KMS-11 (cell line): Measurements from ENCODE around the gene WNT5B.

Source experiments
- H2AFZ ChIP-seq: fragments of 200-600 bp; sonication (generic); 2 replicates; pipeline ENCODE4 v1.6.1; 2016; ENCODE audit warnings: antibody characterized with exemption, mixed run types, low read depth
- H3K27ac ChIP-seq: fragments of 200-600 bp; sonication (generic); 2 replicates; pipeline ENCODE4 v1.6.1; 2016; ENCODE audit warnings: mild to moderate bottlenecking, mixed run types
- H3K27me3 ChIP-seq: fragments of 200-600 bp; sonication (generic); 2 replicates; pipeline ENCODE4 v1.6.1; 2017; ENCODE audit warnings: mild to moderate bottlenecking, low read depth, mixed run types, moderate library complexity; ENCODE audit not compliant: insufficient read depth
- H3K36me3 ChIP-seq: fragments of 200-600 bp; sonication (generic); 2 replicates; pipeline ENCODE4 v1.6.1; 2017; ENCODE audit warnings: mild to moderate bottlenecking, mixed run types; ENCODE audit not compliant: insufficient read depth
- H3K4me1 ChIP-seq: fragments of 200-600 bp; sonication (generic); 2 replicates; pipeline ENCODE4 v1.6.1; 2016; ENCODE audit warnings: mild to moderate bottlenecking, low read depth, mixed run types; ENCODE audit not compliant: poor library complexity, severe bottlenecking
- H3K4me2 ChIP-seq: fragments of 200-600 bp; sonication (generic); 2 replicates; pipeline ENCODE4 v1.7.0; 2016; ENCODE audit warnings: mild to moderate bottlenecking, mixed run types
- H3K4me3 ChIP-seq: fragments of 200-600 bp; sonication (generic); IDR thresholded peaks from 2 replicates; pipeline ENCODE4 v1.6.1; 2017; ENCODE audit warnings: low read depth, low read length, mixed read lengths; ENCODE audit not compliant: insufficient read depth
- H3K79me2 ChIP-seq: fragments of 200-600 bp; sonication (generic); 2 replicates; pipeline ENCODE4 v1.6.1; 2016; ENCODE audit warnings: low read depth, mixed run types; ENCODE audit not compliant: insufficient read depth
- H3K9ac ChIP-seq: fragments of 200-600 bp; sonication (generic); 2 replicates; pipeline ENCODE4 v1.6.1; 2016; ENCODE audit warnings: mild to moderate bottlenecking, mixed run types
- H4K20me1 ChIP-seq: fragments of 200-600 bp; sonication (generic); 2 replicates; pipeline ENCODE4 v1.6.1; 2016; ENCODE audit warnings: mild to moderate bottlenecking, mixed run types; ENCODE audit not compliant: insufficient read depth
- TF ChIP-seq, protein P1 (sequence below): fragments of 200-600 bp; sonication (generic); conservative IDR thresholded peaks from 2 replicates; pipeline ENCODE4 v1.6.1; 2017; ENCODE audit warnings: low read depth, mild to moderate bottlenecking, antibody characterized with exemption, low read length, moderate library complexity, mixed read lengths

The WNT5B gene

DNA sequence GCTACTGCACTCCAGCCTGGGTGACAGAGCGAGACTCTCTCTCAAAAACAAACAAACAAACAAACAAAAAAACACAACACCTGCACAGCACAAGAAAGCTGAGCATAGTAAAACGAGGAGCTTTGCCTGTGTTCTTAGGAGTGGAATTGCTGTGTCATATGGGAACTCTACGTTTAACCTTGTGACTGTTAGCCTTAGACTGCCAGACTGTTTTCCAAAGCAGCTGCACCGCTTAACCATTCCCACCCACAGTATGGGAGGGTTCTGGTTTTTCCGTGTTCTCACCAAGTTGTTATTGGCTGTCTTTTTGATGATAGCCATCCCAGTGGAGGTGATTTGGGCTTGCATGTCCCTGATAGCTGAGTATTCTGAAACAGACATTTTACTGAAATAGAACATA lies 9.2 kb downstream of the WNT5B start:
- Histone ChIP-seq H4K20me1 (no peaks in the 10 kb centered on the region), H3K4me2 (no peak overlapping the region), H2AFZ (no peak overlapping the region), H3K9ac (no peak overlapping the region), H3K79me2 (peaks cover 12% of the 10 kb centered on the region; the same call in 1 of the 2 replicates), H3K4me3 (no peak overlapping the region), H3K4me1 (no peaks in the 10 kb centered on the region), H3K27me3 (no peaks in the 10 kb centered on the region), H3K36me3 (no peaks in the 10 kb centered on the region; the same call in 1 of the 2 replicates), H3K27ac (no peak overlapping the region)
- TF ChIP-seq, protein P1, sequence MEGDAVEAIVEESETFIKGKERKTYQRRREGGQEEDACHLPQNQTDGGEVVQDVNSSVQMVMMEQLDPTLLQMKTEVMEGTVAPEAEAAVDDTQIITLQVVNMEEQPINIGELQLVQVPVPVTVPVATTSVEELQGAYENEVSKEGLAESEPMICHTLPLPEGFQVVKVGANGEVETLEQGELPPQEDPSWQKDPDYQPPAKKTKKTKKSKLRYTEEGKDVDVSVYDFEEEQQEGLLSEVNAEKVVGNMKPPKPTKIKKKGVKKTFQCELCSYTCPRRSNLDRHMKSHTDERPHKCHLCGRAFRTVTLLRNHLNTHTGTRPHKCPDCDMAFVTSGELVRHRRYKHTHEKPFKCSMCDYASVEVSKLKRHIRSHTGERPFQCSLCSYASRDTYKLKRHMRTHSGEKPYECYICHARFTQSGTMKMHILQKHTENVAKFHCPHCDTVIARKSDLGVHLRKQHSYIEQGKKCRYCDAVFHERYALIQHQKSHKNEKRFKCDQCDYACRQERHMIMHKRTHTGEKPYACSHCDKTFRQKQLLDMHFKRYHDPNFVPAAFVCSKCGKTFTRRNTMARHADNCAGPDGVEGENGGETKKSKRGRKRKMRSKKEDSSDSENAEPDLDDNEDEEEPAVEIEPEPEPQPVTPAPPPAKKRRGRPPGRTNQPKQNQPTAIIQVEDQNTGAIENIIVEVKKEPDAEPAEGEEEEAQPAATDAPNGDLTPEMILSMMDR = no peak

DNA sequence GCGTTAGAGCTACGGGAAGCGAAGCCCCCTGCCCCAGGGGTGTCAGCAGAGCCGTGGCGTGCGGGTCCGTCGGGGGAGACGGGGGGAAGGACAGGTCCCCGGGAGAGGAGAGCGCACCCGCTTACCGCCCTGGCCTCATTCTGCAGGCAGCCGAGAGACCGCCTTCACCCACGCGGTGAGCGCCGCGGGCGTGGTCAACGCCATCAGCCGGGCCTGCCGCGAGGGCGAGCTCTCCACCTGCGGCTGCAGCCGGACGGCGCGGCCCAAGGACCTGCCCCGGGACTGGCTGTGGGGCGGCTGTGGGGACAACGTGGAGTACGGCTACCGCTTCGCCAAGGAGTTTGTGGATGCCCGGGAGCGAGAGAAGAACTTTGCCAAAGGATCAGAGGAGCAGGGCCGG lies 10.5 kb downstream of the WNT5B start:
- Histone ChIP-seq H3K36me3 (no peaks in the 10 kb centered on the region; the same call in 1 of the 2 replicates), H3K4me3 (no peak overlapping the region), H4K20me1 (no peaks in the 10 kb centered on the region), H3K27me3 (no peaks in the 10 kb centered on the region), H3K79me2 (peaks cover 12% of the 10 kb centered on the region; the same call in 1 of the 2 replicates), H2AFZ (no peak overlapping the region), H3K4me2 (no peak overlapping the region), H3K27ac (no peak overlapping the region), H3K4me1 (peaks cover 7% of the 10 kb centered on the region), H3K9ac (no peak overlapping the region)
- TF ChIP-seq, protein P1 = no peak

DNA sequence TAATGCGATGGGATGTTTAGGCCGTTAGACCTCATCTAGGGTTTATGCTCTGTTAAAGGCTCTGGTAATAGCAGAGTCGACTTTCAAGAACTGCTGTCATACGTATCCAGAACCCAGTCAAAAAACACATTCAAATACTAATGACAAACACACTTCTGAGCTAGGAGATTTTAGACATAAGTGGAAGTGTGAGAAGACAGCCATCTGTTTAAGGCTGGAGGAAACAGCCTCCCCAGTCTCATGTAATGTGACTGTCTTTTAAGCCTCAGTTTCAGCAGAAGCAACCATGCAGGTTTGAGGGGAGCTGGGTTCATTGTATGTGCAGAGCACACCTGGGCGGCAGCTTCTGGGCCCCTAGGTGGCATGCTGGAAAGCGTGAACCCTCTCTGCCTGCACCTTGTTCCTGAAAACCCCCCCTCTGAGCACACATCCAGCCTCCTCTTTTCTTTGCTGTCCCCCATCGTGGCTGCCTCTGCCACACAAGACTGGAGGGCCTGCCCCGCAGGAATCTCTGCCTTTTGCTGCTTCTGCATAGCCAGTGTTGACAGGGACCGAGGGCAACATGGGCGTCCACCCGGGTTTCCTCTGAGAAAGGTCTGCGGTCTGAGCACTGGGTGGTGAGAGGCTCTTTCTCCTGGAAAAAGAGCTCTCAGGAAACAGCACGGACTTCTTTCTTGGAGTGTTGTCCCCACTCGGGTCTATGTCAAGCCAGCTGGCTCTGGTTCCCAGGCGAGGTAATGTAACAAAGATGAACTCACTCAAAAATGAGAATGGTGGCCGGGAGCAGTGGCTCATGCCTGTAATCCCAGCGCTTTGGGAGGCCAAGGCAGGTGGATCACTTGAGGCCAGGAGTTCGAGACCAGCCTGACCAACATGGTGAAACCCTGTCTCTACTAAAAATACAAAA lies 11.6 kb downstream of the WNT5B start:
- Histone ChIP-seq H2AFZ (no peak overlapping the region), H3K79me2 (peaks cover 5% of the 10 kb centered on the region; the same call in 1 of the 2 replicates), H3K4me2 (no peak overlapping the region), H3K36me3 (no peaks in the 10 kb centered on the region; the same call in 1 of the 2 replicates), H3K9ac (no peak overlapping the region), H3K27ac (no peak overlapping the region), H3K4me3 (no peak overlapping the region), H3K27me3 (no peaks in the 10 kb centered on the region), H3K4me1 (peaks cover 9% of the 10 kb centered on the region), H4K20me1 (no peaks in the 10 kb centered on the region)
- TF ChIP-seq, protein P1 = no peak

DNA sequence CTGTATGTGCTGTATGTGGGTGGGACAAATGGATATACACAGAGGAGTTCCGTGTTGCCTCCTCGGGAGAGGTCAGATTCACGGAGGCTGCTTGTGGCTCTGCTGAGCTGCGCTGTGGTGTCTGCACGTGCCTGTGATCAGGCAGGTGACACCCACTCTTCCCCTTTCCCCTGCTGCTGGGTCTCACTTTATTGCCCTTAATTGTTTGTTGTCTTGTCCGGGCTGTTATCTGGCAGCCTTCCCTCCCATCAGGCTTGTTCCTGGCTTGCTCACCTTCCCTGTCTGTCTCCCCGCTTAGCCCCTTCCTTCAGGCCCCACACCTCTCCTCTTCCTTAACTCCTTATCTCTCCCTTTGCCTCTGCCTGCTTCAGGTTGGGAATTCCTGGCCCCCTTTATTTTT lies 13.5 kb downstream of the WNT5B start:
- no peak overlapping the region for H3K4me2 ChIP-seq
- no peaks in the 10 kb centered on the region; the same call in 1 of the 2 replicates for H3K79me2 ChIP-seq
- TF ChIP-seq, protein P1 = no peak
- H4K20me1 ChIP-seq = no peaks in the 10 kb centered on the region
- H3K4me1 ChIP-seq = peaks cover 9% of the 10 kb centered on the region
- no peak overlapping the region for H3K4me3 ChIP-seq
- no peak overlapping the region for H2AFZ ChIP-seq
- no peaks in the 10 kb centered on the region; the same call in 1 of the 2 replicates for H3K36me3 ChIP-seq
- no peaks in the 10 kb centered on the region for H3K27me3 ChIP-seq
- H3K27ac ChIP-seq = no peak overlapping the region
- H3K9ac ChIP-seq = no peak overlapping the region
